ENCODE results near the gene RNU1-3. TPM values are rescaled to one million over a fixed set of nuclear protein-coding genes. Genes with fewer than 3 reads are reported as not detected.
A peak's percentile ranks its signal among the peaks of the same experiment; 100 is the strongest.
"Not testable (repeated sequence)": the region's sequence is repeated elsewhere in the genome, so short reads cannot be mapped to it uniquely, and the experiment has no call there.

The RNU1-3 gene
- total and polyA plus RNA-seq, 4 donors = under 0.01 to 16.7 (median under 0.01) TPM; not detected in 1

DNA sequence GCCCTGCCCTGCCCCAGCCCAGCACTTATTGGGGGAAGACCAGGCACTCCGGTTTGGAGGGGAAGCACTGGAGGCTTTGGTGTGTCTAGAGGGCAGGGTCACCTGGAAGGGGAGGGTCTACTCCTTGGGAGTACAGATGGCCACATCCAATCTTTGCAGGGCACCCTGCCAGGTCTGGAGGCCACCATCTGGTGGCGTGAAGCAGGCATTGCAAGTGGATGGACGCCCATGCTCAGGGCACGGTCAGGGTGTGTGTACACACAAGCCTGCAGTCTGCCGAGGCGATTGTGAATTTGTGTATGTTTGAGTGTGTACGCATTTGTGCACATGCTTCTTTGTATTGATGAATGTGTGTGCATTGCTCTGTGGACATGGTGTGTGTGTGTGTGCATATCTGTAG, 36.4 kb upstream of the RNU1-3 start:
- H3K9ac ChIP-seq (ENCODE audit: low read depth in 1 of 2, low read length in 2 of 2); H3K9me3 ChIP-seq (ENCODE audit: control insufficient read depth in 4 of 4, low read length in 3 of 4); H3K4me3 ChIP-seq (ENCODE audit: low read depth in 1 of 3, low read length in 3 of 3); H3K27ac ChIP-seq (ENCODE audit: low read depth in 1 of 2, low read length in 2 of 2); H3K36me3 ChIP-seq (ENCODE audit: control insufficient read depth in 4 of 4, insufficient read depth in 3 of 4, low read depth in 1 of 4, low read length in 3 of 4); H3K27me3 ChIP-seq (ENCODE audit: control insufficient read depth in 4 of 4, insufficient read depth in 4 of 4, low read length in 3 of 4); DNase-seq (ENCODE audit: low spot score): not testable (repeated sequence)
- peaks cover 0 to 15% (median 7%) of the 10 kb centered on the region in 4 donors for H3K4me1 ChIP-seq (ENCODE audit: control insufficient read depth in 4 of 4, insufficient read depth in 4 of 4, low read length in 3 of 4)
- WGBS = 6% methylated on average over 1 of the region's 7 CpGs

DNA sequence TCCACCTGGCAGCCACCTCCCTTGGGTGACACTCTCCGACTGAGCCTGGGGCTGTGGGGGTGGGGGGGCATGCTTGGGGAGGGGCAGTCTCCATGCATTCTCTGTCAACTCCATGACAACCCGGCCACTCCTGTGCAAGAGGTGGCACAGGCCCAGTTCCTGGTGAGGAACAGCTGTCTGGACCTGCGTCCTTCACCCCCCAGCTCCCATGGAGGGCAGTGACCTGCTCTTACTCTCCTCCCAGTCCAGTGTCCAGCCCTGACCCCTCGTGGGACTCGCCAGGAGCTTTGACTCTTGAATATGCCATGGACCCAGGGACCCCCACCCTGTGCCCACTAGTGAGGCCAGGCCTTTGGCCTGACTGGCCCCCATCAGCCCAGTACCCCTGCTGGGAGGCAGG, 35.5 kb upstream of the RNU1-3 start:
- DNase-seq (ENCODE audit: low spot score) = peak; percentile 30
- H3K27ac ChIP-seq (ENCODE audit: low read depth in 1 of 2, low read length in 2 of 2); H3K9ac ChIP-seq (ENCODE audit: low read depth in 1 of 2, low read length in 2 of 2); H3K36me3 ChIP-seq (ENCODE audit: control insufficient read depth in 4 of 4, insufficient read depth in 3 of 4, low read depth in 1 of 4, low read length in 3 of 4); H3K4me3 ChIP-seq (ENCODE audit: low read depth in 1 of 3, low read length in 3 of 3); H3K27me3 ChIP-seq (ENCODE audit: control insufficient read depth in 4 of 4, insufficient read depth in 4 of 4, low read length in 3 of 4); H3K9me3 ChIP-seq (ENCODE audit: control insufficient read depth in 4 of 4, low read length in 3 of 4): not testable (repeated sequence)
- WGBS = 21% methylated on average over 4 of the region's 5 CpGs
- TF ChIP-seq SP1 (IDR thresholded peaks at IDR 0.05) = peak; percentile 17
- TF ChIP-seq RXRA (IDR thresholded peaks at IDR 0.05) = peak; percentile 50 to 76
- peak; percentile 39 to 56 for TF ChIP-seq HNF4A (conservative IDR thresholded peaks at IDR 0.05)
- peaks cover 0 to 16% (median 7%) of the 10 kb centered on the region in 4 donors for H3K4me1 ChIP-seq (ENCODE audit: control insufficient read depth in 4 of 4, insufficient read depth in 4 of 4, low read length in 3 of 4)

DNA sequence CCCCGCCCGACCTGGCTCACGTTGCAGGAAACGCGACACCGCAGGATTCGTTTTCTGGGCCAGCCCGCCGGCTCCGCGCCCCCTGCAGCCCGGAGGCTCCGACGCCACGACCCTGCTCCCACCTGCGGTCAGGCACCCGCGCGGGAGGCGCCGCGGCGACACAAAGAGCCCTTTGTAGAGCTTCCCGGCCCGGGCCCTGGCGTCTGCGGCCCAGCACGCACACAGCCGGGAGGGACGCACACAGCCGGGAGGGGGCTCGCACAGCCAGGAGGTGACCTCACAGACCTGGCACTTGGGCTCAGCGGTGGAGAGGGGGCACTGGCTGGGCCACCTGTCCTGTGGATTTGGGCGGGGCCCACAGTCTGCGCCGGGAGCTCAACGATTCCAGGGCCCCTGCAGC, 34.4 kb upstream of the RNU1-3 start:
- not testable (repeated sequence) for DNase-seq (ENCODE audit: low spot score); H3K9me3 ChIP-seq (ENCODE audit: control insufficient read depth in 4 of 4, low read length in 3 of 4); H3K9ac ChIP-seq (ENCODE audit: low read depth in 1 of 2, low read length in 2 of 2); H3K36me3 ChIP-seq (ENCODE audit: control insufficient read depth in 4 of 4, insufficient read depth in 3 of 4, low read depth in 1 of 4, low read length in 3 of 4); H3K4me3 ChIP-seq (ENCODE audit: low read depth in 1 of 3, low read length in 3 of 3); H3K27ac ChIP-seq (ENCODE audit: low read depth in 1 of 2, low read length in 2 of 2); H3K27me3 ChIP-seq (ENCODE audit: control insufficient read depth in 4 of 4, insufficient read depth in 4 of 4, low read length in 3 of 4)
- 44% methylated on average over 9 of the region's 37 CpGs for WGBS
- peaks cover 0 to 22% (median 9%) of the 10 kb centered on the region in 4 donors for H3K4me1 ChIP-seq (ENCODE audit: control insufficient read depth in 4 of 4, insufficient read depth in 4 of 4, low read length in 3 of 4)

DNA sequence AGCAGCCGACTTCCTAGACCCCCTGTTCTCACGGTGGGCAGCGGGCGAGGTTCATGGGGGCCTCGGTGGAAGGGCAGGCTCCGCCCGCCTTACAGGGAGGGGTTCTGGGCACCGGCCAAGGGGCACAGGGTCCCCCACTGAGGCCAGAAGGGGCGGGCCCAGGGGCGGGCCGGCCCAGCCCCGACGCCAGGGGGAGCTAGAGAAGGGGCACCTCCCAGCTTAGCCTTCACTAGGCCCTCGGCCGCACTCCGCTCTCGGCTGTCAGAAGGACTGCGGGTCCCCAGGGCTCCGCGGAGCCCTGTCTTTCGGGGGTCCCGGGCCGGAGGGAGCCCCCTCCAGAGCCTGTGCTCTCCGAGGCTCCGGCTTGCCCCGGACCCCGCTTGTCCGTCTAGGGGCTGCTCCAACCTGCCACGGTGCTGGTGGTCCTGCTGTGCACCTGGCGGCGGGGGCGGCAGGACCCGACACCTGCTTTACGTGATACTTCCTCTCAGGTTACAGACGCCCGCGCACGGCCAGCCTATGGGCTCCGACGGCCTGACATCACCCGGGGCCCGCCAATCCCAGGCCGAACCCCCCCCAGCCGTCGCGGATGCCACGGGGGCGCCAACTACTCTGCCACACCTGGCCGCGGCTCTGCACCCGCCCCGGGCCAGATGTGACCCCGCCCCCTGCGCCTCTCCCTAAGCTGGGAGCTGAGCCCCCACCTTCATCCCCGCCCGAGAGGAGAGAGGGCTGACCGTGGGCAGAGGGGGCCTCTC, 33.6 kb upstream of the RNU1-3 start:
- H3K36me3 ChIP-seq (ENCODE audit: control insufficient read depth in 4 of 4, insufficient read depth in 3 of 4, low read depth in 1 of 4, low read length in 3 of 4); DNase-seq (ENCODE audit: low spot score); H3K4me3 ChIP-seq (ENCODE audit: low read depth in 1 of 3, low read length in 3 of 3); H3K9ac ChIP-seq (ENCODE audit: low read depth in 1 of 2, low read length in 2 of 2); H3K27ac ChIP-seq (ENCODE audit: low read depth in 1 of 2, low read length in 2 of 2); H3K9me3 ChIP-seq (ENCODE audit: control insufficient read depth in 4 of 4, low read length in 3 of 4); H3K27me3 ChIP-seq (ENCODE audit: control insufficient read depth in 4 of 4, insufficient read depth in 4 of 4, low read length in 3 of 4): not testable (repeated sequence)
- 0% methylated on average over 1 of the region's 57 CpGs for WGBS
- peaks cover 0 to 24% (median 10%) of the 10 kb centered on the region in 4 donors for H3K4me1 ChIP-seq (ENCODE audit: control insufficient read depth in 4 of 4, insufficient read depth in 4 of 4, low read length in 3 of 4)

DNA sequence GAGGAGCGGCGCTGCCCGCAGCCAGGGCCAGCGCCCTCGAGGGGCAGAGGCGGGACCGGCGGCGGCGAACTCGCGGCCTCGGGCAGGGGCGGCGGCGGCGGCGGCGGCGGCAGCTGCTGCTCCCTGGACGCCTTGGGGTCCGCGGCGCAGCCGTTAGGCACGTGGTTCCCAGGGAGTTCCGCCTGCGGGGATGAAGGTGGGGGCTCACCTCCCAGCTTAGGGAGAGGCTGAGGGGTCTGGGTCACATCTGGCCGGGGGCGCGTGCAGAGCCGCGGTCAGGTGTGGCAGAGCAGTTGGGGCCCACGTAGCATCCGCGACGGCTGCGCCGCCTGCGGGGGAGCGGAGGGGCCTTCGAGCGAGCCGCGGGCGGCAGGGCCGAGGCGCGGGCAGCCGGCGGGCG, 32.7 kb upstream of the RNU1-3 start:
- H3K4me1 ChIP-seq (ENCODE audit: control insufficient read depth in 4 of 4, insufficient read depth in 4 of 4, low read length in 3 of 4) = peaks cover 0 to 24% (median 10%) of the 10 kb centered on the region in 4 donors
- 59% methylated on average over 52 of the region's 52 CpGs for WGBS
- not testable (repeated sequence) for H3K9ac ChIP-seq (ENCODE audit: low read depth in 1 of 2, low read length in 2 of 2); H3K36me3 ChIP-seq (ENCODE audit: control insufficient read depth in 4 of 4, insufficient read depth in 3 of 4, low read depth in 1 of 4, low read length in 3 of 4); H3K9me3 ChIP-seq (ENCODE audit: control insufficient read depth in 4 of 4, low read length in 3 of 4); H3K4me3 ChIP-seq (ENCODE audit: low read depth in 1 of 3, low read length in 3 of 3); H3K27me3 ChIP-seq (ENCODE audit: control insufficient read depth in 4 of 4, insufficient read depth in 4 of 4, low read length in 3 of 4); H3K27ac ChIP-seq (ENCODE audit: low read depth in 1 of 2, low read length in 2 of 2)
- peak; percentile 29 for DNase-seq (ENCODE audit: low spot score)

Measured in liver (tissue), 9 donors.